Tibial nerve (tissue), 3 donors: Measurements from ENCODE around the gene PYCR2.

Experiments
- POLR2A ChIP-seq, 2 donors: fragments of 450-650 bp; IDR thresholded peaks; one replicate each; pipeline ENCODE4 v1.6.1; 2017; ENCODE audit warnings: antibody characterized with exemption in 2 of 2, mild to moderate bottlenecking in 2 of 2, moderate library complexity in 2 of 2
- TF ChIP-seq, protein P1 (sequence below), 5 experiments: fragments of 200-600 bp in 3 of 5; fragments of 450-650 bp in 2 of 5; sonication (generic) in 3 of 5; IDR thresholded peaks; one replicate each; pipeline ENCODE4 v1.5.1; 2016 to 2019; ENCODE audit warnings: antibody characterized with exemption in 5 of 5, mild to moderate bottlenecking in 3 of 5, moderate library complexity in 2 of 5

DNA sequence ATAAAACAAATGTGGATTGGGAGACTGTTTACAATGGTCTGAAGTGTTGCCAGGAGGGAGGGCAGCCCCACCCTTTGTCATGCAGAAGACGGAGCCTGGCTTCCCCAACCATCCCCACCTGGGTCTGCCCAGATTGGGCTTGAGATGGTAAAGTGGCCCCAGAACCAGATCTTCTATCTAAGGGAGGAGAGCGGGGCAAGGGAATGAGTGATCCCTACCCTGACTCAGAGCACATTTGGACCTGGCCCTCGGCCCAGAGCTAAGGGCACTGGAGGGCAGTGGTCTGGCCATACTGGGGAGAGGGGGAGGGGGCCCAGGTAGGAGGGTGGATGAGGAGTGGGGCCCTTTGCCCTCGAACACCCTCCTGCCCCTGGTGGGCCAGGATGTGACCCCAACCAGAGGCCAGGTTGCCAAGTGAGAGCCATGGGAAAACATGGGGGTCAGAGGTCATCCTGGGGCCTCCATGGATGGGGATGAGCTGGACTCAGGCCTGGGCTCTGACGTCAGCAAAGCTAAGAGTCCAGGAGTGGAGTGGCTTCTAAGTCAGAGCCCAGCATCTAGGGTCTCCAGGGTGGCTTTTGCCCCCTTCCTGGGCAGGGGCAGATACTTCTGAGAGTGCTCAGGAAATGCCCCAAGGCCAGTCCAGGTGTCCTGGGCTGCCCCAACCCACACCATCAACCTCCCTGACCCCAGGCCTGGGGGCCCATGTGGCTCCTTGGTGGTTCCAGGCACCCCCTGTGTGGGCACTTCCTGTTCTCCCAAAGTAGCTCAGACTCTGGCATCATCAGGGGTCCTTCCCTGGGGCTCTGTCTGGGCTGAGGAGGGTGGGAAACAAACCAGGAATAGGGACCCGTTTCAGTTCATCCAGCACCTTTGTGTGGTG, 33.5 kb downstream of the PYCR2 start:
- TF ChIP-seq, protein P1, sequence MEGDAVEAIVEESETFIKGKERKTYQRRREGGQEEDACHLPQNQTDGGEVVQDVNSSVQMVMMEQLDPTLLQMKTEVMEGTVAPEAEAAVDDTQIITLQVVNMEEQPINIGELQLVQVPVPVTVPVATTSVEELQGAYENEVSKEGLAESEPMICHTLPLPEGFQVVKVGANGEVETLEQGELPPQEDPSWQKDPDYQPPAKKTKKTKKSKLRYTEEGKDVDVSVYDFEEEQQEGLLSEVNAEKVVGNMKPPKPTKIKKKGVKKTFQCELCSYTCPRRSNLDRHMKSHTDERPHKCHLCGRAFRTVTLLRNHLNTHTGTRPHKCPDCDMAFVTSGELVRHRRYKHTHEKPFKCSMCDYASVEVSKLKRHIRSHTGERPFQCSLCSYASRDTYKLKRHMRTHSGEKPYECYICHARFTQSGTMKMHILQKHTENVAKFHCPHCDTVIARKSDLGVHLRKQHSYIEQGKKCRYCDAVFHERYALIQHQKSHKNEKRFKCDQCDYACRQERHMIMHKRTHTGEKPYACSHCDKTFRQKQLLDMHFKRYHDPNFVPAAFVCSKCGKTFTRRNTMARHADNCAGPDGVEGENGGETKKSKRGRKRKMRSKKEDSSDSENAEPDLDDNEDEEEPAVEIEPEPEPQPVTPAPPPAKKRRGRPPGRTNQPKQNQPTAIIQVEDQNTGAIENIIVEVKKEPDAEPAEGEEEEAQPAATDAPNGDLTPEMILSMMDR (IDR thresholded peaks at IDR 0.05): no peak
- no peak for TF ChIP-seq POLR2A (IDR thresholded peaks at IDR 0.05)
